Liver (tissue), 9 donors: ENCODE data around the gene FRMPD4. TPM values are rescaled to one million over a fixed set of nuclear protein-coding genes. Genes with fewer than 3 reads are reported as not detected.

ENCODE experiments used
- DNase-seq: peaks from one replicate; pipeline ENCODE4 v3.0.0-alpha.2; 2017; ENCODE audit warnings: low spot score
- H3K27ac ChIP-seq, 2 donors: one replicate each; pipeline ENCODE4 v1.7.0; 2013; ENCODE audit warnings: inconsistent platforms in 2 of 2, low read length in 2 of 2, control low read depth in 1 of 2, low read depth in 1 of 2, mild to moderate bottlenecking in 1 of 2
- H3K27me3 ChIP-seq, 4 donors: one replicate each; pipeline versions ENCODE4 v1.6.1 to v1.7.0; 2013; ENCODE audit warnings: low read length in 3 of 4, inconsistent platforms in 1 of 4, mild to moderate bottlenecking in 1 of 4, moderate library complexity in 1 of 4; ENCODE audit not compliant: control insufficient read depth in 4 of 4, insufficient read depth in 4 of 4
- H3K36me3 ChIP-seq, 4 donors: one replicate each; pipeline versions ENCODE4 v1.6.1 to v1.7.0; 2013; ENCODE audit warnings: low read length in 3 of 4, mild to moderate bottlenecking in 3 of 4, low read depth in 1 of 4, moderate library complexity in 1 of 4; ENCODE audit not compliant: control insufficient read depth in 4 of 4, insufficient read depth in 3 of 4
- H3K4me1 ChIP-seq, 4 donors: one replicate each; pipeline versions ENCODE4 v1.6.1 to v1.7.0; 2013; ENCODE audit warnings: low read length in 3 of 4, mild to moderate bottlenecking in 3 of 4, moderate library complexity in 1 of 4; ENCODE audit not compliant: control insufficient read depth in 4 of 4, insufficient read depth in 4 of 4
- H3K4me3 ChIP-seq, 3 donors: one replicate each; pipeline versions ENCODE4 v1.6.1 to v1.7.0; 2013; ENCODE audit warnings: low read length in 3 of 3, control low read depth in 1 of 3, low read depth in 1 of 3, mild to moderate bottlenecking in 1 of 3
- H3K9ac ChIP-seq, 2 donors: one replicate each; pipeline ENCODE4 v1.7.0; 2013; ENCODE audit warnings: low read length in 2 of 2, mild to moderate bottlenecking in 2 of 2, moderate library complexity in 2 of 2, control low read depth in 1 of 2, low read depth in 1 of 2
- H3K9me3 ChIP-seq, 4 donors: one replicate each; pipeline versions ENCODE4 v1.6.1 to v1.7.0; 2013; ENCODE audit warnings: low read length in 3 of 4; ENCODE audit not compliant: control insufficient read depth in 4 of 4
- EGR1 ChIP-seq, 2 donors: IDR thresholded peaks; 2 replicates each; pipeline ENCODE4 v1.6.1; 2016 to 2018; ENCODE audit warnings: antibody characterized with exemption in 2 of 2, low read depth in 2 of 2
- FOXA1 ChIP-seq: IDR thresholded peaks from 2 replicates; pipeline ENCODE4 v1.6.1; 2016; ENCODE audit warnings: antibody characterized with exemption
- FOXA2 ChIP-seq: IDR thresholded peaks from 2 replicates; pipeline ENCODE4 v1.6.1; 2016; ENCODE audit warnings: antibody characterized with exemption
- GABPA ChIP-seq, 2 donors: IDR thresholded peaks in 1 of 2; conservative IDR thresholded peaks in 1 of 2; 2 replicates each; pipeline ENCODE4 v1.6.1; 2016; ENCODE audit warnings: antibody characterized with exemption in 2 of 2, mild to moderate bottlenecking in 1 of 2, moderate library complexity in 1 of 2
- HNF4A ChIP-seq, 2 donors: conservative IDR thresholded peaks; 2 replicates each; pipeline ENCODE4 v1.6.1; 2016; ENCODE audit warnings: antibody characterized with exemption in 2 of 2, mild to moderate bottlenecking in 2 of 2
- HNF4G ChIP-seq: IDR thresholded peaks from 2 replicates; pipeline ENCODE4 v1.6.1; 2016; ENCODE audit warnings: antibody characterized with exemption
- JUND ChIP-seq, 2 donors: IDR thresholded peaks; 2 replicates each; pipeline ENCODE4 v1.6.1; 2016; ENCODE audit warnings: antibody characterized with exemption in 2 of 2
- NR2F2 ChIP-seq: IDR thresholded peaks from 2 replicates; pipeline ENCODE4 v1.6.1; 2016; ENCODE audit warnings: antibody characterized with exemption
- RAD21 ChIP-seq, 2 donors: IDR thresholded peaks; 2 replicates each; pipeline ENCODE4 v1.6.1; 2016; ENCODE audit warnings: antibody characterized with exemption in 2 of 2, mild to moderate bottlenecking in 2 of 2
- RXRA ChIP-seq, 2 donors: IDR thresholded peaks; 2 replicates each; pipeline ENCODE4 v1.6.1; 2017 to 2018; ENCODE audit warnings: antibody characterized with exemption in 2 of 2, mild to moderate bottlenecking in 1 of 2
- SP1 ChIP-seq: IDR thresholded peaks from 2 replicates; pipeline ENCODE4 v1.6.1; 2018; ENCODE audit warnings: antibody characterized with exemption, mild to moderate bottlenecking
- TAF1 ChIP-seq: conservative IDR thresholded peaks from 2 replicates; pipeline ENCODE4 v1.6.1; 2016; ENCODE audit warnings: antibody characterized with exemption, mild to moderate bottlenecking
- YY1 ChIP-seq: IDR thresholded peaks from 2 replicates; pipeline ENCODE4 v1.6.1; 2016; ENCODE audit warnings: antibody characterized with exemption, mild to moderate bottlenecking
- WGBS: extraction: QIAGEN DNeasy Blood & Tissue Kit; methylation state at CpG from one replicate; pipeline ENCODE4 v1.1.7; 2013; 5-methylcytosine and 5-hydroxymethylcytosine counted together
- polyA plus RNA-seq, 2 donors: library from polyadenylated mRNA; stranded (reverse) in 1 of 2; unstranded in 1 of 2; fragments of 200-250 nt in 1 of 2; fragments of >200 nt in 1 of 2; fragmentation: Nextera tagmentation in 1 of 2; extraction: Ambion mirVana in 1 of 2; gene quantifications; one replicate each; pipeline versions ENCODE4 v1.2.1 to v1.2.3, GENCODE V29; 2013 to 2015
- total RNA-seq, 2 donors: library from RNA; depleted of rRNA; stranded (reverse); fragments of >200 nt; gene quantifications; one replicate each; pipeline ENCODE4 v1.2.3, GENCODE V29; 2014
- TF ChIP-seq, protein P1 (sequence below): IDR thresholded peaks from 2 replicates; pipeline ENCODE4 v1.6.1; 2016; ENCODE audit warnings: antibody characterized with exemption
- TF ChIP-seq, protein P2 (sequence below): fragments of 150-350 bp; IDR thresholded peaks from 2 replicates; pipeline ENCODE4 v1.5.1; 2017; ENCODE audit warnings: improper control_type of control experiment, low read depth, low read length; ENCODE audit not compliant: missing input control
- TF ChIP-seq, protein P3 (sequence below): IDR thresholded peaks from 2 replicates; pipeline ENCODE4 v1.6.1; 2016; ENCODE audit warnings: antibody characterized with exemption
- TF ChIP-seq, protein P4 (sequence below): IDR thresholded peaks from 2 replicates; pipeline ENCODE4 v1.6.1; 2016; ENCODE audit warnings: antibody characterized with exemption
- TF ChIP-seq, protein P5 (sequence below): IDR thresholded peaks from 2 replicates; pipeline ENCODE4 v1.6.1; 2016; ENCODE audit warnings: antibody characterized with exemption, mild to moderate bottlenecking
- donor health status: healthy.
- donor health status: healthy.
- donor health status: healthy.
- donor health status: healthy.
- donor health status: healthy.

The FRMPD4 gene
- total and polyA plus RNA-seq, 4 donors, result 0.01 to 0.08 (median 0.03) TPM; not detected in 1

DNA sequence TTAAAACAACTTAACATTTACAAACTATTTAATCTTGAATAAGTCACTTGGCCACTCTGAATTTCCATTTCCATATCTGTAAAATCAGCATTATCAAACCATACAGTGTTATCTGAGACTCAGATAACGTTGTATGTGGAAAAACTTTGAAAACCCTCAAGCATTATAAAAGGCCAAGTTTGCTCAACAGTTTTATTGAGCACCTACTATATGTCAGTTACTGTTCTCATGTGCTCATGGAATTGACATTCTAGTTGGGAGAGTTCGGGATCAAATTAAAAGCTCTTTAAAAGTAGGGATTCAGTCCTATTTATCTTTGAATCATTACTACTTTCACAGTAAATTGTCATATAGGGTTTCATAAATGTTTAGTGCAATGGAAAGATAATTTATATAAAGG, 97.9 kb downstream of the FRMPD4 start:
- TF ChIP-seq JUND (IDR thresholded peaks at IDR 0.05) (no peak), TAF1 (no peak), HNF4G (no peak), SP1 (no peak), YY1 (no peak), NR2F2 (no peak), FOXA2 (no peak), GABPA (IDR thresholded peaks at IDR 0.05 in 1 of 2, conservative IDR thresholded peaks at IDR 0.05 in 1 of 2) (no peak), RXRA (IDR thresholded peaks at IDR 0.05) (no peak)
- TF ChIP-seq, protein P1, sequence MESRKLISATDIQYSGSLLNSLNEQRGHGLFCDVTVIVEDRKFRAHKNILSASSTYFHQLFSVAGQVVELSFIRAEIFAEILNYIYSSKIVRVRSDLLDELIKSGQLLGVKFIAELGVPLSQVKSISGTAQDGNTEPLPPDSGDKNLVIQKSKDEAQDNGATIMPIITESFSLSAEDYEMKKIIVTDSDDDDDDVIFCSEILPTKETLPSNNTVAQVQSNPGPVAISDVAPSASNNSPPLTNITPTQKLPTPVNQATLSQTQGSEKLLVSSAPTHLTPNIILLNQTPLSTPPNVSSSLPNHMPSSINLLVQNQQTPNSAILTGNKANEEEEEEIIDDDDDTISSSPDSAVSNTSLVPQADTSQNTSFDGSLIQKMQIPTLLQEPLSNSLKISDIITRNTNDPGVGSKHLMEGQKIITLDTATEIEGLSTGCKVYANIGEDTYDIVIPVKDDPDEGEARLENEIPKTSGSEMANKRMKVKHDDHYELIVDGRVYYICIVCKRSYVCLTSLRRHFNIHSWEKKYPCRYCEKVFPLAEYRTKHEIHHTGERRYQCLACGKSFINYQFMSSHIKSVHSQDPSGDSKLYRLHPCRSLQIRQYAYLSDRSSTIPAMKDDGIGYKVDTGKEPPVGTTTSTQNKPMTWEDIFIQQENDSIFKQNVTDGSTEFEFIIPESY, result no peak
- TF ChIP-seq, protein P2, sequence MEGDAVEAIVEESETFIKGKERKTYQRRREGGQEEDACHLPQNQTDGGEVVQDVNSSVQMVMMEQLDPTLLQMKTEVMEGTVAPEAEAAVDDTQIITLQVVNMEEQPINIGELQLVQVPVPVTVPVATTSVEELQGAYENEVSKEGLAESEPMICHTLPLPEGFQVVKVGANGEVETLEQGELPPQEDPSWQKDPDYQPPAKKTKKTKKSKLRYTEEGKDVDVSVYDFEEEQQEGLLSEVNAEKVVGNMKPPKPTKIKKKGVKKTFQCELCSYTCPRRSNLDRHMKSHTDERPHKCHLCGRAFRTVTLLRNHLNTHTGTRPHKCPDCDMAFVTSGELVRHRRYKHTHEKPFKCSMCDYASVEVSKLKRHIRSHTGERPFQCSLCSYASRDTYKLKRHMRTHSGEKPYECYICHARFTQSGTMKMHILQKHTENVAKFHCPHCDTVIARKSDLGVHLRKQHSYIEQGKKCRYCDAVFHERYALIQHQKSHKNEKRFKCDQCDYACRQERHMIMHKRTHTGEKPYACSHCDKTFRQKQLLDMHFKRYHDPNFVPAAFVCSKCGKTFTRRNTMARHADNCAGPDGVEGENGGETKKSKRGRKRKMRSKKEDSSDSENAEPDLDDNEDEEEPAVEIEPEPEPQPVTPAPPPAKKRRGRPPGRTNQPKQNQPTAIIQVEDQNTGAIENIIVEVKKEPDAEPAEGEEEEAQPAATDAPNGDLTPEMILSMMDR, result no peak
- TF ChIP-seq, protein P3, sequence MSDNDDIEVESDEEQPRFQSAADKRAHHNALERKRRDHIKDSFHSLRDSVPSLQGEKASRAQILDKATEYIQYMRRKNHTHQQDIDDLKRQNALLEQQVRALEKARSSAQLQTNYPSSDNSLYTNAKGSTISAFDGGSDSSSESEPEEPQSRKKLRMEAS, result no peak
- TF ChIP-seq, protein P4, sequence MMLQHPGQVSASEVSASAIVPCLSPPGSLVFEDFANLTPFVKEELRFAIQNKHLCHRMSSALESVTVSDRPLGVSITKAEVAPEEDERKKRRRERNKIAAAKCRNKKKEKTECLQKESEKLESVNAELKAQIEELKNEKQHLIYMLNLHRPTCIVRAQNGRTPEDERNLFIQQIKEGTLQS, result no peak
- DNase-seq, result no peak
- Histone ChIP-seq H3K36me3 (no peaks in the 10 kb centered on the region), H3K4me1 (no peaks in the 10 kb centered on the region), H3K9ac (no peak overlapping the region), H3K27ac (no peak overlapping the region), H3K27me3 (no peaks in the 10 kb centered on the region), H3K4me3 (no peak overlapping the region), H3K9me3 (no peaks in the 10 kb centered on the region)
- 46% methylated on average over 2 of the region's 2 CpGs for WGBS

DNA sequence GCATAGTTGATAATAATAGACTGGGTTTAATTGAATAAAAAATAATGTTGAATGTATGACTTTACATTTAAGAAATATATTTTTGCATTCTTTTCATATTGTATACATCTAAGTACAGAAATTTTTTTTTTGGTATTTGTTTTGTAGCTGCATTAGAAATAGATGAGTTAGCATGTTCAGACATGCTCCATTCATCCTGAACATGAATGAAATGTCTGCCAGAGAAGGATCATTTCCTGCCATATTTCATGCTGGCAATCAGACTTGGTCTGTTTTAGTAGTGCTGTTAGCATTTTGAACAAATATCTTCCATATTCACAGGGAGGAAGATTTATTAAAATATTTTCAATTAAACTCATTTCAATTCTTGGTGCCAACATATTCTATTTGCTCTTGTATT, 98.9 kb downstream of the FRMPD4 start:
- DNase-seq, result no peak
- H3K4me3 ChIP-seq, result no peak overlapping the region
- no peaks in the 10 kb centered on the region for H3K4me1 ChIP-seq
- no peaks in the 10 kb centered on the region for H3K27me3 ChIP-seq
- no peak for TF ChIP-seq JUND (IDR thresholded peaks at IDR 0.05)
- TF ChIP-seq, protein P4, result no peak
- TF ChIP-seq RXRA (IDR thresholded peaks at IDR 0.05), result no peak
- TF ChIP-seq, protein P1, result no peak
- TF ChIP-seq YY1, result no peak
- no peak for TF ChIP-seq TAF1
- TF ChIP-seq, protein P5, sequence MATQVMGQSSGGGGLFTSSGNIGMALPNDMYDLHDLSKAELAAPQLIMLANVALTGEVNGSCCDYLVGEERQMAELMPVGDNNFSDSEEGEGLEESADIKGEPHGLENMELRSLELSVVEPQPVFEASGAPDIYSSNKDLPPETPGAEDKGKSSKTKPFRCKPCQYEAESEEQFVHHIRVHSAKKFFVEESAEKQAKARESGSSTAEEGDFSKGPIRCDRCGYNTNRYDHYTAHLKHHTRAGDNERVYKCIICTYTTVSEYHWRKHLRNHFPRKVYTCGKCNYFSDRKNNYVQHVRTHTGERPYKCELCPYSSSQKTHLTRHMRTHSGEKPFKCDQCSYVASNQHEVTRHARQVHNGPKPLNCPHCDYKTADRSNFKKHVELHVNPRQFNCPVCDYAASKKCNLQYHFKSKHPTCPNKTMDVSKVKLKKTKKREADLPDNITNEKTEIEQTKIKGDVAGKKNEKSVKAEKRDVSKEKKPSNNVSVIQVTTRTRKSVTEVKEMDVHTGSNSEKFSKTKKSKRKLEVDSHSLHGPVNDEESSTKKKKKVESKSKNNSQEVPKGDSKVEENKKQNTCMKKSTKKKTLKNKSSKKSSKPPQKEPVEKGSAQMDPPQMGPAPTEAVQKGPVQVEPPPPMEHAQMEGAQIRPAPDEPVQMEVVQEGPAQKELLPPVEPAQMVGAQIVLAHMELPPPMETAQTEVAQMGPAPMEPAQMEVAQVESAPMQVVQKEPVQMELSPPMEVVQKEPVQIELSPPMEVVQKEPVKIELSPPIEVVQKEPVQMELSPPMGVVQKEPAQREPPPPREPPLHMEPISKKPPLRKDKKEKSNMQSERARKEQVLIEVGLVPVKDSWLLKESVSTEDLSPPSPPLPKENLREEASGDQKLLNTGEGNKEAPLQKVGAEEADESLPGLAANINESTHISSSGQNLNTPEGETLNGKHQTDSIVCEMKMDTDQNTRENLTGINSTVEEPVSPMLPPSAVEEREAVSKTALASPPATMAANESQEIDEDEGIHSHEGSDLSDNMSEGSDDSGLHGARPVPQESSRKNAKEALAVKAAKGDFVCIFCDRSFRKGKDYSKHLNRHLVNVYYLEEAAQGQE, result no peak
- TF ChIP-seq, protein P3, result no peak
- TF ChIP-seq GABPA (IDR thresholded peaks at IDR 0.05 in 1 of 2, conservative IDR thresholded peaks at IDR 0.05 in 1 of 2), result no peak
- no peak for TF ChIP-seq RAD21 (IDR thresholded peaks at IDR 0.05)
- no peak for TF ChIP-seq FOXA2
- TF ChIP-seq EGR1 (IDR thresholded peaks at IDR 0.05; ENCODE audit: low read depth in 2 of 2), result no peak
- TF ChIP-seq SP1, result no peak
- TF ChIP-seq, protein P2, result no peak
- no peak for TF ChIP-seq FOXA1
- TF ChIP-seq HNF4A (conservative IDR thresholded peaks at IDR 0.05), result no peak
- no peak overlapping the region for H3K27ac ChIP-seq
- H3K36me3 ChIP-seq, result no peaks in the 10 kb centered on the region
- H3K9me3 ChIP-seq, result no peaks in the 10 kb centered on the region
- H3K9ac ChIP-seq, result no peak overlapping the region
